Smooth muscle cell (in vitro differentiated cells): ENCODE measurements around the gene RNASE7. TPM values are rescaled to one million over a fixed set of nuclear protein-coding genes. Genes with fewer than 3 reads are reported as not detected.

Experiments used
- DNase-seq: peaks from one replicate; lab custom pipeline; 2025; ENCODE audit not compliant: unreplicated experiment; lab: John Stamatoyannopoulos, UW
- H2AFZ ChIP-seq: fragments of 200-600 bp; sonication (generic); 2 replicates; pipeline ENCODE4 v1.6.0; 2016; ENCODE audit warnings: antibody characterized with exemption, low read depth, mild to moderate bottlenecking
- H3F3A ChIP-seq: fragments of 200-600 bp; sonication (generic); 2 replicates; pipeline ENCODE4 v1.6.0; 2017; ENCODE audit warnings: antibody characterized with exemption, low read depth
- H3K27ac ChIP-seq: fragments of 200-600 bp; sonication (generic); 2 replicates; pipeline ENCODE4 v1.5.1; 2016; ENCODE audit warnings: low read depth, mild to moderate bottlenecking
- H3K27me3 ChIP-seq: fragments of 200-600 bp; sonication (generic); 2 replicates; pipeline ENCODE4 v1.6.1; 2016; ENCODE audit warnings: low read depth, mild to moderate bottlenecking
- H3K36me3 ChIP-seq: fragments of 200-600 bp; sonication (generic); 2 replicates; pipeline ENCODE4 v1.5.1; 2016; ENCODE audit warnings: low read depth
- H3K4me1 ChIP-seq: fragments of 200-600 bp; sonication (generic); 2 replicates; pipeline ENCODE4 v1.5.1; 2016; ENCODE audit warnings: low read depth
- H3K4me2 ChIP-seq: fragments of 200-600 bp; sonication (generic); 2 replicates; pipeline ENCODE4 v1.6.0; 2016; ENCODE audit warnings: mild to moderate bottlenecking
- H3K4me3 ChIP-seq: fragments of 200-600 bp; sonication (generic); 2 replicates; pipeline ENCODE4 v1.5.1; 2016; ENCODE audit warnings: mild to moderate bottlenecking
- H3K79me2 ChIP-seq: fragments of 200-600 bp; sonication (generic); 2 replicates; pipeline ENCODE4 v1.6.0; 2016; ENCODE audit warnings: low read depth, mild to moderate bottlenecking
- H3K9ac ChIP-seq: fragments of 200-600 bp; sonication (generic); 2 replicates; pipeline ENCODE4 v1.6.0; 2016; ENCODE audit warnings: low read depth
- H3K9me3 ChIP-seq: fragments of 200-600 bp; sonication (generic); replicated peaks from 2 replicates; pipeline ENCODE4 v1.5.1; 2016; ENCODE audit warnings: low read depth
- H4K20me1 ChIP-seq: fragments of 200-600 bp; sonication (generic); 2 replicates; pipeline ENCODE4 v1.6.0; 2016; ENCODE audit warnings: low read depth
- CTCF ChIP-seq: fragments of 200-600 bp; sonication (generic); IDR thresholded peaks from 2 replicates; pipeline ENCODE4 v1.5.1; 2017; ENCODE audit warnings: borderline replicate concordance, mild to moderate bottlenecking, antibody characterized with exemption; ENCODE audit not compliant: insufficient read depth, poor library complexity, severe bottlenecking
- WGBS: methylation state at CpG from one replicate; pipeline ENCODE4 v1.1.7; 2016; ENCODE audit warnings: low lambda C conversion rate; 5-methylcytosine and 5-hydroxymethylcytosine counted together
- polyA plus RNA-seq: library from polyadenylated mRNA; unstranded; fragments of >200 nt; fragmentation: Nextera tagmentation; extraction: Ambion mirVana; gene quantifications from 2 replicates; pipeline ENCODE4 v1.2.1, GENCODE V29; 2016
- total RNA-seq: library from RNA; depleted of rRNA; stranded (reverse); fragments of >200 nt; gene quantifications from 2 replicates; pipeline ENCODE4 v1.2.3, GENCODE V29; 2014

The RNASE7 gene
- total and polyA plus RNA-seq, 2 experiments from 2014 or later = 0.93 to 4.1 TPM

DNA sequence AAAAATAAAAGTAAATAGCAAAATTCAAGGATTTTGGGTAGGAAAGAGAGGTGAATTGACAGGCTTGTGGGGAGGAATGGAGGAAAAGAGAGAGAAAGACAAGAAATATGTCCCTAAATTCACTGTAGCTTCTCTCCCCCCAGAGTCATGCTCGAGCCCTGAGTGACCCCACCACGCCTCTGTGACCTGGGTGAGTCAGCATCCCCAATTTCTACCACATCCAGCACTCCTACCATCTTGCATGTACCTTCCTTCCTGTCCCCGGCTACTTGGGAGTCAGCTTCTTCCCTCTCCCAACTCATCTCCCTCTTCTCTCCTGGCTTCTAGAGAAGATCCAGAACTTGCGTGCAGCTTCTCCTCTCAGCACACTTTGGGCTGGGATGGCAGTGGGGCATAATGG, 46.5 kb downstream of the RNASE7 start:
- peaks cover 11% of the 10 kb centered on the region for H3K4me1 ChIP-seq
- no peaks in the 10 kb centered on the region for H3K9me3 ChIP-seq
- peaks cover 60% of the 10 kb centered on the region for H3F3A ChIP-seq
- DNase-seq = no peak
- H3K27me3 ChIP-seq = no peaks in the 10 kb centered on the region
- no peak for TF ChIP-seq CTCF
- H3K27ac ChIP-seq = peak overlapping the region; percentile 90
- H3K36me3 ChIP-seq = peaks cover 4% of the 10 kb centered on the region
- H4K20me1 ChIP-seq = peaks cover 29% of the 10 kb centered on the region
- H3K4me2 ChIP-seq = no peak overlapping the region
- no peaks in the 10 kb centered on the region for H3K79me2 ChIP-seq
- no peak overlapping the region for H3K4me3 ChIP-seq
- 100% methylated on average over 4 of the region's 4 CpGs for WGBS
- no peak overlapping the region for H2AFZ ChIP-seq
- H3K9ac ChIP-seq = no peak overlapping the region

DNA sequence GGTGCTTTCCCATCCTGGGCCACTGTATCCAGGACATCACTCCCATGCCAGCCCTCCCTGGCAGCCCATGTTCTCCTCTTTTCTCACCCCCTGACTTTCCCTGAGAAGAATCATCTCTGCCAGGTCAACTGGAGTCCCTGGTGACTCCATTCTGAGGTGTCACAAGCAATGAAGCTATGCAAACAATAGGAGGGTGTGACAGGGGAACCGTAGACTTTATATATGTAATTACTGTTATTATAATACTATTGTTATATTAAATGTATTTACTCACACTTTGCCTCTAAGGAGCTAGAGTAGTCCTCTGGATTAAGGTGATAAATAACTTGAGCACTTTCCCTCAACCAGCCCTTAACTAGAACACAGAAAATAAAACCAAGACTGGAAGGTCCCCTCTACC, 47.1 kb downstream of the RNASE7 start:
- 92% methylated on average over 1 of the region's 1 CpG for WGBS
- Histone ChIP-seq H3F3A (peaks cover 66% of the 10 kb centered on the region), H3K4me3 (no peak overlapping the region), H3K79me2 (no peaks in the 10 kb centered on the region), H4K20me1 (peaks cover 29% of the 10 kb centered on the region), H3K27me3 (no peaks in the 10 kb centered on the region), H3K27ac (peak overlapping the region; percentile 90), H3K36me3 (peaks cover under 1% of the 10 kb centered on the region), H2AFZ (no peak overlapping the region), H3K4me2 (no peak overlapping the region), H3K9me3 (no peaks in the 10 kb centered on the region), H3K9ac (no peak overlapping the region), H3K4me1 (peaks cover 17% of the 10 kb centered on the region)
- no peak for TF ChIP-seq CTCF
- DNase-seq = no peak

- DNase-seq = no peak
- Histone ChIP-seq H3K79me2 (no peaks in the 10 kb centered on the region), H3K27ac (no peak overlapping the region), H3K4me3 (no peak overlapping the region), H2AFZ (no peak overlapping the region), H3K9me3 (no peaks in the 10 kb centered on the region), H4K20me1 (peaks cover 29% of the 10 kb centered on the region), H3F3A (peaks cover 66% of the 10 kb centered on the region), H3K9ac (no peak overlapping the region), H3K36me3 (no peaks in the 10 kb centered on the region), H3K4me1 (peaks cover 18% of the 10 kb centered on the region), H3K27me3 (no peaks in the 10 kb centered on the region), H3K4me2 (no peak overlapping the region)
- WGBS = 97% methylated on average over 5 of the region's 5 CpGs
- TF ChIP-seq CTCF = no peak
These were observed 47.7 kb downstream of the RNASE7 start for GRCh38 chr14:21089877-21090193.

GRCh38 chr14:21090194-21090939, 48.2 kb downstream of the RNASE7 start:
- H3K4me2 ChIP-seq = no peak overlapping the region
- no peak overlapping the region for H2AFZ ChIP-seq
- no peaks in the 10 kb centered on the region for H3K79me2 ChIP-seq
- peaks cover 34% of the 10 kb centered on the region for H4K20me1 ChIP-seq
- 90% methylated on average over 44 of the region's 45 CpGs for WGBS
- no peak overlapping the region for H3K4me3 ChIP-seq
- no peaks in the 10 kb centered on the region for H3K27me3 ChIP-seq
- peaks cover 23% of the 10 kb centered on the region for H3K4me1 ChIP-seq
- H3K36me3 ChIP-seq = no peaks in the 10 kb centered on the region
- peak overlapping the region; percentile 11 for H3K27ac ChIP-seq
- H3F3A ChIP-seq = peaks cover 66% of the 10 kb centered on the region
- no peak for DNase-seq
- H3K9me3 ChIP-seq = no peaks in the 10 kb centered on the region
- peak; percentile 49 for TF ChIP-seq CTCF
- no peak overlapping the region for H3K9ac ChIP-seq
